Caco-2 (cell line): ENCODE results near the gene IKZF1. TPM values are rescaled to one million over a fixed set of nuclear protein-coding genes. Genes with fewer than 3 reads are reported as not detected.

Experiments
- BruUV-seq: library from RNA; stranded (reverse); fragments of 400-500 nt; replicated peaks from 2 replicates; lab custom pipeline; 2021; lab: Mats Ljungman, UMichigan
- CTCF ChIA-PET: fragments of 300-600 bp; sonication (Branson Sonifier 250); formaldehyde crosslinking; loops from one replicate; lab custom pipeline; 2022; ENCODE audit warnings: antibody characterized with exemption; lab: Charles Lee
- POLR2A ChIA-PET: fragments of 300-600 bp; sonication (Branson Sonifier 250); formaldehyde crosslinking; loops from one replicate; lab custom pipeline; 2022; ENCODE audit warnings: antibody characterized with exemption; lab: Charles Lee
- DNase-seq, 2 experiments: peaks; one replicate each; pipeline versions ENCODE4 v3.0.0 to v3.0.0-alpha.2; 2020 to 2022
- H3K27me3 ChIP-seq: replicated peaks from 2 replicates; pipeline ENCODE4 v1.6.0; 2011; ENCODE audit warnings: low read length; ENCODE audit not compliant: control insufficient read depth, insufficient read depth
- H3K36me3 ChIP-seq: 2 replicates; pipeline ENCODE4 v1.5.1; 2011; ENCODE audit warnings: low read length; ENCODE audit not compliant: control insufficient read depth, insufficient read depth
- H3K4me1 ChIP-seq: fragments of 250-450 bp; sonication (Bioruptor Pico); 2 replicates; pipeline ENCODE4 v1.5.1; 2020; ENCODE audit warnings: mild to moderate bottlenecking
- H3K4me3 ChIP-seq: 2 replicates; pipeline ENCODE4 v1.5.1; 2011; ENCODE audit warnings: low read depth, mild to moderate bottlenecking, control low read depth, low read length
- H3K9me3 ChIP-seq: fragments of 250-450 bp; sonication (Bioruptor Pico); 2 replicates; pipeline ENCODE4 v1.5.1; 2020; ENCODE audit warnings: mild to moderate bottlenecking, moderate library complexity
- H3K27ac Mint-ChIP-seq: one replicate; pipeline ENCODE4 v1.8.0; 2022; ENCODE audit warnings: mixed read lengths; ENCODE audit not compliant: unreplicated experiment
- H3K27me3 Mint-ChIP-seq: one replicate; pipeline ENCODE4 v1.8.0; 2022; ENCODE audit warnings: mixed read lengths; ENCODE audit not compliant: insufficient read depth, unreplicated experiment
- H3K36me3 Mint-ChIP-seq: one replicate; pipeline ENCODE4 v1.8.0; 2022; ENCODE audit warnings: mild to moderate bottlenecking, mixed read lengths; ENCODE audit not compliant: insufficient read depth, unreplicated experiment
- H3K4me1 Mint-ChIP-seq: one replicate; pipeline ENCODE4 v1.8.0; 2022; ENCODE audit warnings: low read depth, mixed read lengths; ENCODE audit not compliant: unreplicated experiment
- H3K4me3 Mint-ChIP-seq: one replicate; pipeline ENCODE4 v1.8.0; 2022; ENCODE audit warnings: mild to moderate bottlenecking, moderate library complexity, mixed read lengths; ENCODE audit not compliant: unreplicated experiment
- H3K9me3 Mint-ChIP-seq: one replicate; pipeline ENCODE4 v1.8.0; 2022; ENCODE audit warnings: mixed read lengths; ENCODE audit not compliant: unreplicated experiment
- CTCF ChIP-seq, 2 experiments: fragments of 200-600 bp in 1 of 2; IDR thresholded peaks; 1 replicate in 1 of 2; 2 replicates in 1 of 2; pipeline versions ENCODE4 v1.5.1 to v1.8.0; 2011 to 2022; ENCODE audit warnings: antibody characterized with exemption in 1 of 2, control low read depth in 1 of 2, inconsistent platforms in 1 of 2, low read depth in 1 of 2, low read length in 1 of 2, mild to moderate bottlenecking in 1 of 2, moderate library complexity in 1 of 2; ENCODE audit not compliant: insufficient read depth in 1 of 2, severe bottlenecking in 1 of 2, unreplicated experiment in 1 of 2
- intact Hi-C: fragments of 100-400 bp; cut with micrococcal nuclease; formaldehyde crosslinking; loops from one replicate; pipeline ENCODE4 v1.10.0; 2022; ENCODE audit not compliant: unreplicated experiment
- total RNA-seq: library from RNA; stranded (reverse); gene quantifications from 2 replicates; pipeline ENCODE4 v1.2.3, GENCODE V29; 2022

The IKZF1 gene
- total RNA-seq, 1 experiment from 2014 or later, result not detected

- Mint-ChIP-seq H3K4me3 (no peak overlapping the region), H3K36me3 (no peaks in the 10 kb centered on the region), H3K27me3 (peaks cover 26% of the 10 kb centered on the region), H3K27ac (no peak overlapping the region), H3K9me3 (no peaks in the 10 kb centered on the region), H3K4me1 (no peaks in the 10 kb centered on the region)
- ChIA-PET POLR2A (no interaction called here), CTCF (no interaction called here)
- Histone ChIP-seq H3K4me1 (no peaks in the 10 kb centered on the region), H3K4me3 (no peak overlapping the region), H3K27me3 (no peaks in the 10 kb centered on the region), H3K9me3 (no peaks in the 10 kb centered on the region), H3K36me3 (no peaks in the 10 kb centered on the region)
- no peak for TF ChIP-seq CTCF (IDR thresholded peaks at IDR 0.05; ENCODE audit: insufficient read depth in 1 of 2, low read depth in 1 of 2, low read length in 1 of 2, severe bottlenecking in 1 of 2, unreplicated experiment in 1 of 2)
- no TSS peak for BruUV-seq
- DNase-seq, result no peak
- intact Hi-C loops, result no loop called here
Measured at GRCh38 chr7:50389961-50390360, 85.4 kb downstream of the IKZF1 start.

DNA sequence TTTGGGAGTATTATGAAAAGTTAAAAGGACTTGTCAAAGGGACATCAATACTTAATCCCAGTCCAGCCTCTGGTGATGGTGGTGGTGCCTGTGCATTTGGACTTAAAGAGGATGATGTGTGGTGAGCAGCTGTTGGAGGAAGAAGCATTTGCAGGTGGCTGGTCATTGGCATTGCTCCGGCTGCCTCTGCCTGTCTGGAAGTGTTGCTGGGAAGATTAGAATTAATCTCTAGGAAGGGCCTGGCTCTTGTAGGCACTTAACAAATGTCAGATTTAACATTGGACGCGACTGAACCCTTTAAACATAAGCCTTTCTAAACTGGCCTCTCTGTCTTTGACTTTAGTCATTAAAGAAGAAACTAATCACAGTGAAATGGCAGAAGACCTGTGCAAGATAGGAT lies 86.9 kb downstream of the IKZF1 start:
- no peaks in the 10 kb centered on the region for H3K36me3 ChIP-seq
- no peak overlapping the region for H3K4me3 Mint-ChIP-seq
- no peaks in the 10 kb centered on the region for H3K9me3 Mint-ChIP-seq
- H3K27ac Mint-ChIP-seq, result no peak overlapping the region
- CTCF ChIA-PET, result no interaction called here
- peaks cover 32% of the 10 kb centered on the region for H3K27me3 Mint-ChIP-seq
- no TSS peak for BruUV-seq
- H3K4me1 ChIP-seq, result no peaks in the 10 kb centered on the region
- H3K4me3 ChIP-seq, result no peak overlapping the region
- H3K27me3 ChIP-seq, result no peaks in the 10 kb centered on the region
- POLR2A ChIA-PET, result no interaction called here
- TF ChIP-seq CTCF (IDR thresholded peaks at IDR 0.05; ENCODE audit: insufficient read depth in 1 of 2, low read depth in 1 of 2, low read length in 1 of 2, severe bottlenecking in 1 of 2, unreplicated experiment in 1 of 2), result no peak
- H3K9me3 ChIP-seq, result no peaks in the 10 kb centered on the region
- no peak for DNase-seq
- intact Hi-C loops, result no loop called here
- H3K36me3 Mint-ChIP-seq, result no peaks in the 10 kb centered on the region
- H3K4me1 Mint-ChIP-seq, result no peaks in the 10 kb centered on the region

DNA sequence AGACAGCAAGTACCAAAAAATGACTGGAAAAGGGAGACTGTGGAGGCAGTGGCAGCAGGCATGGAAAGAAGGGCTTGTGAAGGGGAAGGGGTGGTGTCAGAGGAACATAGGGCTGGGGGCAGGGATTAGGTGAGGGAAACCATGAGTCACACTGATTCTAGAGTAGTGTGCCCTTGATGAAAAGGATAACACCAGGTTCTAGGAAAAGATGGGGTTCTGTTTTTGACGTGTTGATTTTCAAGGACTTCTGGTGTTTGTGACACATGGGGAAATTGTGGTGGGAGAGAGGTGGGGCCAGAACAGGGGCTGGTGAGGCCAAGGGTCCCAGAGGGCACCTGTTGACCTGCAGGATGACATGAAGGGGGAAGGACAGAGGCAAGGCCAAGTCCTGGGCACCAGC lies 88.6 kb downstream of the IKZF1 start:
- no peaks in the 10 kb centered on the region for H3K4me1 ChIP-seq
- Mint-ChIP-seq H3K4me1 (no peaks in the 10 kb centered on the region), H3K9me3 (no peaks in the 10 kb centered on the region), H3K36me3 (peaks cover 1% of the 10 kb centered on the region), H3K4me3 (no peak overlapping the region), H3K27me3 (peaks cover 33% of the 10 kb centered on the region), H3K27ac (no peak overlapping the region)
- POLR2A ChIA-PET, result no interaction called here
- no peaks in the 10 kb centered on the region for H3K36me3 ChIP-seq
- no peak for TF ChIP-seq CTCF (IDR thresholded peaks at IDR 0.05; ENCODE audit: insufficient read depth in 1 of 2, low read depth in 1 of 2, low read length in 1 of 2, severe bottlenecking in 1 of 2, unreplicated experiment in 1 of 2)
- BruUV-seq, result no TSS peak
- H3K9me3 ChIP-seq, result no peaks in the 10 kb centered on the region
- H3K4me3 ChIP-seq, result no peak overlapping the region
- DNase-seq, result no peak
- H3K27me3 ChIP-seq, result no peaks in the 10 kb centered on the region
- CTCF ChIA-PET, result no interaction called here
- intact Hi-C loops, result no loop called here
